GM23248 (cell line): ENCODE results near the gene REV3L.

Source experiments
- EZH2 ChIP-seq: fragments of 200-600 bp; sonication (generic); IDR thresholded peaks from 2 replicates; pipeline ENCODE4 v1.6.1; 2018; ENCODE audit warnings: antibody characterized with exemption, mild to moderate bottlenecking; ENCODE audit not compliant: insufficient read depth, poor library complexity, severe bottlenecking
- EZH2phosphoT487 ChIP-seq: fragments of 200-600 bp; sonication (generic); IDR thresholded peaks from 2 replicates; pipeline ENCODE4 v1.6.1; 2018; ENCODE audit warnings: antibody characterized with exemption, moderate library complexity, mild to moderate bottlenecking, low read depth; ENCODE audit not compliant: insufficient read depth

- no peak for TF ChIP-seq EZH2
- TF ChIP-seq EZH2phosphoT487, result no peak
These were observed 10.0 kb downstream of the REV3L start for GRCh38 chr6:111472933-111473435.
